ENCODE measurements around the gene TTLL9. TPM values are rescaled to one million over a fixed set of nuclear protein-coding genes. Genes with fewer than 3 reads are reported as not detected.

Gene TTLL9
- total RNA-seq, 3 donors from 2014 or later = 0.16 to 2.9 (median 0.98) TPM

DNA sequence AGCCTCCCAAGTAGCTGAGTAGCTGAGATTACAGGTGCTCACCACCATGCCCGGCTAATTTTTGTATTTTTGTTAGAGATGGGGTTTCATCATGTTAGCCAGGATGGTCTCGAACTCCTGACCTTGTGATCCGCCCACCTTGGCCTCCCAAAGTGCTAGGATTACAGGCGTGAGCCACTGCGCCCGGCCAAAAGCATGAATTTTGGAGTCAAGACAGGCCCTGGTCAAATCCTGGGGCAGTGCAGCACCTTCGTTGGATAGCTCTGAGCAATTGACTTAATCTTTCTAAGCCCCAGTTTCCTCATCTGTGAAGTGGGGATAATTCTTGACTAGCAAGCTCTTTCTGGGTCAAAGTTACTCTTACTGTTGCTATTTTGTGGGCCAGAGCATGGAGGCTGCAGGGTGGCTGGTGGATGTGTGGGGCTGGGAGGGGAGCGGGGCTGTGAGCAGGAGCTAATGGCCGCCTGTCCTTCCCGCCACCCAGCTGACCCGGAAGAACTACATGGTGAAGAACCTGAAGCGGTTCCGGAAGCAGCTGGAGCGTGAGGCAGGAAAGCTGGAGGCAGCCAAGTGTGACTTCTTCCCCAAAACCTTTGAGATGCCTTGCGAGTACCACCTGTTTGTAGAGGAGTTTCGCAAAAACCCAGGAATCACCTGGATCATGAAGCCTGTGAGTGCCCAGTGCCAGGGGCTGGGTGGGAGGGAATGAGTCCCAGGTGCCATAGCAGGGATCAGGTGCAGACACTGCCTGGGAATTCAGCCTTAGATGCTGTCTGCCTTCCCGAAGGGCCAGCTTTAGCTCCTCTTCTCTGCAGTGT, 39.0 kb downstream of the TTLL9 start:
- Histone ChIP-seq H3K27me3 (no peaks in the 10 kb centered on the region), H3K36me3 (no peaks in the 10 kb centered on the region), H3K9me3 (no peaks in the 10 kb centered on the region), H3K27ac (no peak overlapping the region), H3K4me1 (no peaks in the 10 kb centered on the region), H3K4me3 (no peak overlapping the region)
- no peak for TF ChIP-seq POLR2AphosphoS5 (IDR thresholded peaks at IDR 0.05)
- no peak for TF ChIP-seq CTCF (IDR thresholded peaks at IDR 0.05)
- TF ChIP-seq POLR2A (IDR thresholded peaks at IDR 0.05) = no peak
- no peak for DNase-seq (ENCODE audit: low spot score in 2 of 2)
- intact Hi-C loops (cut with DNase I; ENCODE audit: low total_unique reads) = no loop called here

- H3K36me3 ChIP-seq = no peaks in the 10 kb centered on the region
- H3K27me3 ChIP-seq = no peaks in the 10 kb centered on the region
- H3K27ac ChIP-seq = no peak overlapping the region
- no peak for DNase-seq (ENCODE audit: low spot score in 2 of 2)
- H3K4me1 ChIP-seq = no peaks in the 10 kb centered on the region
- TF ChIP-seq POLR2A (IDR thresholded peaks at IDR 0.05) (no peak), POLR2AphosphoS5 (IDR thresholded peaks at IDR 0.05) (no peak), CTCF (IDR thresholded peaks at IDR 0.05) (no peak)
- H3K4me3 ChIP-seq = no peak overlapping the region
- intact Hi-C loops (cut with DNase I; ENCODE audit: low total_unique reads) = no loop called here
- H3K9me3 ChIP-seq = no peaks in the 10 kb centered on the region
Observed at GRCh38 chr20:31910071-31910803, 39.8 kb downstream of the TTLL9 start.

DNA sequence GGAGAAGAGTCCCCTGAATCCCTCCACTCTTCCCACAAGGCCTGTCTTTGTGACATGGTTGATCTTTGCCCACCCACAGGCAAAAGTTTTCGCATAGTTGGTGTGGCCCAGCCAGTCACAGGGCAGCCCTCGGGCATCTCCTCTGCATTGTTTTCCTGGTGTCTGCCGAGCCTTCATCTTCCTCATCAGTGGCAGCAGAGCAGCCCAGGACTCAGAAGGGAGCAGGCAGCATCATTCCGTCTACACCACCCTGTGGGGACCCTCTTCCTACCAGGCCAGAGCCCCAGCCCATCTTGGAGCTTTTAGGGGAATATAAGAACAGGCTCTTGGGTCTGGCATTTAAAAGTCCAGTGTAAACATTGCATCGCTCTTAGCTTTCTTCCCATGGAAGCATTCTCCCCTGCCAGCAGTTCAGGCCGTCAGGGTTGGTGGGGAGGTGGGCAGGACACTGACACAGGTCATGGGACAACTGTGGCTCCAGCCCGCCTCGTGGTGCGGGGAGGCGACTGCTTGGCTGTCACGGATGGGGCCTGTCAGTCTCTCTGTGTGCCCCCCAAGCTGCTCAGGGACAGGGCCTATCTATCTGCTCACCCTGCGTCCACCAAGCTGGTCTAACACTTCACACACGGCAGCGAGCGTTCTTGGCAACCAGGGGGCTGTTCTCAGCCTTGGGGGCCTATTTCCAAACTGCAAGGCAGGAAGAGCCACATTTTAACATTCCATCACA, 43.2 kb downstream of the TTLL9 start:
- intact Hi-C loops (cut with DNase I; ENCODE audit: low total_unique reads) = no loop called here
- DNase-seq (ENCODE audit: low spot score in 2 of 2) = no peak
- H3K27me3 ChIP-seq = no peaks in the 10 kb centered on the region

GRCh38 chr20:31914170-31914569, 43.7 kb downstream of the TTLL9 start:
- Histone ChIP-seq H3K4me3 (no peak overlapping the region), H3K4me1 (no peaks in the 10 kb centered on the region), H3K27me3 (no peaks in the 10 kb centered on the region), H3K27ac (no peak overlapping the region), H3K9me3 (no peaks in the 10 kb centered on the region), H3K36me3 (no peaks in the 10 kb centered on the region)
- TF ChIP-seq POLR2A (IDR thresholded peaks at IDR 0.05) (no peak), CTCF (IDR thresholded peaks at IDR 0.05) (no peak), POLR2AphosphoS5 (IDR thresholded peaks at IDR 0.05) (no peak)
- DNase-seq (ENCODE audit: low spot score in 2 of 2) = no peak
- intact Hi-C loops (cut with DNase I; ENCODE audit: low total_unique reads) = no loop called here

More for the DNA sequence above, 43.2 kb downstream of the TTLL9 start:
- Histone ChIP-seq H3K4me1 (no peaks in the 10 kb centered on the region), H3K4me3 (no peak overlapping the region), H3K9me3 (no peaks in the 10 kb centered on the region), H3K36me3 (no peaks in the 10 kb centered on the region), H3K27ac (no peak overlapping the region)
- TF ChIP-seq CTCF (IDR thresholded peaks at IDR 0.05) (no peak), POLR2AphosphoS5 (IDR thresholded peaks at IDR 0.05) (no peak), POLR2A (IDR thresholded peaks at IDR 0.05) (no peak)

Measured in breast epithelium (tissue), 4 donors.